Measurements from ENCODE around the gene SF1. TPM values are rescaled to one million over a fixed set of nuclear protein-coding genes. Genes with fewer than 3 reads are reported as not detected.

The SF1 gene
- total and polyA plus RNA-seq, 2 experiments from 2014 or later, result 138 to 163 TPM

GRCh38 chr11:64753019-64753379 is 25.3 kb downstream of the SF1 start:
- no peak for DNase-seq (ENCODE audit: low spot score)
- Histone ChIP-seq H3K9me2 (replicated peaks; ENCODE audit: insufficient read depth) (no peaks in the 10 kb centered on the region), H3K4me2 (no peak overlapping the region), H3K36me3 (replicated peaks; ENCODE audit: insufficient read depth, low read depth) (no peaks in the 10 kb centered on the region), H3K4me3 (no peak overlapping the region), H4K20me1 (ENCODE audit: insufficient read depth, poor library complexity, severe bottlenecking) (no peaks in the 10 kb centered on the region), H3K4me1 (ENCODE audit: insufficient read depth) (no peaks in the 10 kb centered on the region), H3K27me3 (no peaks in the 10 kb centered on the region), H3K27ac (no peak overlapping the region), H3K9me3 (ENCODE audit: low read depth) (no peaks in the 10 kb centered on the region), H3K79me2 (no peaks in the 10 kb centered on the region), H2AFZ (no peak overlapping the region)
- TF ChIP-seq CTCF (IDR thresholded peaks at IDR 0.05; ENCODE audit: poor library complexity) (no peak), EZH2 (IDR thresholded peaks at IDR 0.05; ENCODE audit: borderline replicate concordance) (no peak), EZH2phosphoT487 (IDR thresholded peaks at IDR 0.05; ENCODE audit: low read depth, severe bottlenecking, unreplicated experiment) (no peak)
- 95% methylated on average over 7 of the region's 7 CpGs for WGBS (ENCODE audit: low lambda C conversion rate, missing lambda C conversion rate)

- WGBS (ENCODE audit: low lambda C conversion rate, missing lambda C conversion rate), result 88% methylated on average over 14 of the region's 14 CpGs
- no peaks in the 10 kb centered on the region for H3K9me3 ChIP-seq (ENCODE audit: low read depth)
- H4K20me1 ChIP-seq (ENCODE audit: insufficient read depth, poor library complexity, severe bottlenecking), result no peaks in the 10 kb centered on the region
- H3K36me3 ChIP-seq (replicated peaks; ENCODE audit: insufficient read depth, low read depth), result no peaks in the 10 kb centered on the region
- H3K4me3 ChIP-seq, result no peak overlapping the region
- H3K4me1 ChIP-seq (ENCODE audit: insufficient read depth), result no peaks in the 10 kb centered on the region
- DNase-seq (ENCODE audit: low spot score), result no peak
- no peak overlapping the region for H3K27ac ChIP-seq
- no peaks in the 10 kb centered on the region for H3K27me3 ChIP-seq
- no peaks in the 10 kb centered on the region for H3K79me2 ChIP-seq
- no peak for TF ChIP-seq EZH2phosphoT487 (IDR thresholded peaks at IDR 0.05; ENCODE audit: low read depth, severe bottlenecking, unreplicated experiment)
- no peak for TF ChIP-seq EZH2 (IDR thresholded peaks at IDR 0.05; ENCODE audit: borderline replicate concordance)
- TF ChIP-seq CTCF (IDR thresholded peaks at IDR 0.05; ENCODE audit: poor library complexity), result no peak
- H3K9me2 ChIP-seq (replicated peaks; ENCODE audit: insufficient read depth), result no peaks in the 10 kb centered on the region
- H2AFZ ChIP-seq, result no peak overlapping the region
- H3K4me2 ChIP-seq, result no peak overlapping the region
Observed at GRCh38 chr11:64752175-64752970, 26.0 kb downstream of the SF1 start.

GRCh38 chr11:64751580-64751979 is 26.8 kb downstream of the SF1 start:
- no peak overlapping the region for H3K4me3 ChIP-seq
- H2AFZ ChIP-seq, result no peak overlapping the region
- H3K4me1 ChIP-seq (ENCODE audit: insufficient read depth), result no peaks in the 10 kb centered on the region
- no peaks in the 10 kb centered on the region for H3K36me3 ChIP-seq (replicated peaks; ENCODE audit: insufficient read depth, low read depth)
- no peaks in the 10 kb centered on the region for H3K9me2 ChIP-seq (replicated peaks; ENCODE audit: insufficient read depth)
- no peaks in the 10 kb centered on the region for H3K9me3 ChIP-seq (ENCODE audit: low read depth)
- no peak overlapping the region for H3K4me2 ChIP-seq
- H3K27ac ChIP-seq, result no peak overlapping the region
- H3K27me3 ChIP-seq, result no peaks in the 10 kb centered on the region
- no peak for DNase-seq (ENCODE audit: low spot score)
- 96% methylated on average over 9 of the region's 9 CpGs for WGBS (ENCODE audit: low lambda C conversion rate, missing lambda C conversion rate)
- no peaks in the 10 kb centered on the region for H4K20me1 ChIP-seq (ENCODE audit: insufficient read depth, poor library complexity, severe bottlenecking)
- TF ChIP-seq CTCF (IDR thresholded peaks at IDR 0.05; ENCODE audit: poor library complexity) (no peak), EZH2 (IDR thresholded peaks at IDR 0.05; ENCODE audit: borderline replicate concordance) (no peak), EZH2phosphoT487 (IDR thresholded peaks at IDR 0.05; ENCODE audit: low read depth, severe bottlenecking, unreplicated experiment) (no peak)
- no peaks in the 10 kb centered on the region for H3K79me2 ChIP-seq
